GM23338 (cell line): ENCODE data around the gene MZB1. TPM values are rescaled to one million over a fixed set of nuclear protein-coding genes. Genes with fewer than 3 reads are reported as not detected.
A peak's percentile ranks its signal among the peaks of the same experiment; 100 is the strongest.

Experiments
- ATAC-seq: fragments of 200-7000 bp; cut with Tn5 transposase; 3 replicates; pipeline ENCODE4 v1.9.1; 2020
- DNase-seq: peaks from one replicate; pipeline ENCODE4 v3.0.0-alpha.2; 2015; ENCODE audit warnings: low spot score
- H2AFZ ChIP-seq: fragments of 200-600 bp; sonication (generic); 2 replicates; pipeline ENCODE4 v1.8.0; 2016; ENCODE audit warnings: antibody characterized with exemption, mild to moderate bottlenecking, moderate library complexity
- H3F3A ChIP-seq: fragments of 200-600 bp; sonication (generic); replicated peaks from 2 replicates; pipeline ENCODE4 v1.8.0; 2017; ENCODE audit warnings: antibody characterized with exemption, mixed run types, low read depth
- H3K27ac ChIP-seq: fragments of 200-600 bp; sonication (generic); 2 replicates; pipeline ENCODE4 v1.6.1; 2016; ENCODE audit warnings: low read depth
- H3K27me3 ChIP-seq: fragments of 200-600 bp; sonication (generic); 2 replicates; pipeline ENCODE4 v1.8.0; 2016; ENCODE audit warnings: mild to moderate bottlenecking, mixed run types, moderate library complexity; ENCODE audit not compliant: insufficient read depth
- H3K36me3 ChIP-seq: fragments of 200-600 bp; sonication (generic); 2 replicates; pipeline ENCODE4 v1.8.0; 2016; ENCODE audit warnings: mild to moderate bottlenecking; ENCODE audit not compliant: insufficient read depth
- H3K4me1 ChIP-seq: fragments of 200-600 bp; sonication (generic); 2 replicates; pipeline ENCODE4 v1.8.0; 2016; ENCODE audit warnings: mild to moderate bottlenecking, moderate library complexity; ENCODE audit not compliant: insufficient read depth
- H3K4me2 ChIP-seq: fragments of 200-600 bp; sonication (generic); 2 replicates; pipeline ENCODE4 v1.7.1; 2017; ENCODE audit warnings: mixed run types
- H3K4me3 ChIP-seq: fragments of 200-600 bp; sonication (generic); 2 replicates; pipeline ENCODE4 v1.6.1; 2016; ENCODE audit warnings: mixed run types
- H3K79me2 ChIP-seq: fragments of 200-600 bp; sonication (generic); replicated peaks from 2 replicates; pipeline ENCODE4 v1.8.0; 2017; ENCODE audit warnings: mild to moderate bottlenecking; ENCODE audit not compliant: insufficient read depth
- H3K9me2 ChIP-seq: fragments of 200-600 bp; sonication (generic); 2 replicates; pipeline ENCODE4 v1.8.0; 2017; ENCODE audit not compliant: insufficient read depth
- H4K20me1 ChIP-seq: fragments of 200-600 bp; sonication (generic); replicated peaks from 2 replicates; pipeline ENCODE4 v1.8.0; 2017; ENCODE audit warnings: mild to moderate bottlenecking; ENCODE audit not compliant: insufficient read depth
- H3K27ac Mint-ChIP-seq: 2 replicates; pipeline ENCODE4 v1.8.0; 2020; ENCODE audit warnings: inconsistent platforms, mild to moderate bottlenecking, moderate library complexity, mixed read lengths
- H3K27me3 Mint-ChIP-seq: 3 replicates; pipeline ENCODE4 v1.8.0; 2022; ENCODE audit warnings: low read depth, mild to moderate bottlenecking, moderate library complexity, mixed read lengths, inconsistent platforms; ENCODE audit not compliant: insufficient read depth, poor library complexity
- H3K36me3 Mint-ChIP-seq: 3 replicates; pipeline ENCODE4 v1.8.0; 2021; ENCODE audit warnings: low read depth, mild to moderate bottlenecking, inconsistent platforms, moderate library complexity, mixed read lengths
- H3K4me1 Mint-ChIP-seq: 3 replicates; pipeline ENCODE4 v1.8.0; 2020; ENCODE audit warnings: mild to moderate bottlenecking, inconsistent platforms, mixed read lengths
- H3K4me3 Mint-ChIP-seq: 3 replicates; pipeline ENCODE4 v1.8.0; 2021; ENCODE audit warnings: moderate library complexity, mild to moderate bottlenecking, inconsistent platforms, mixed read lengths
- H3K9me3 Mint-ChIP-seq: 3 replicates; pipeline ENCODE4 v1.8.0; 2020; ENCODE audit warnings: moderate library complexity, mild to moderate bottlenecking, inconsistent platforms, mixed read lengths
- CREB1 ChIP-seq: fragments of 250-450 bp; sonication (Bioruptor Pico); IDR thresholded peaks from 2 replicates; pipeline ENCODE4 v1.5.0; 2020; ENCODE audit warnings: low read depth, mild to moderate bottlenecking, moderate library complexity
- CTCF ChIP-seq, 2 experiments: fragments of 200-600 bp in 1 of 2; sonication (generic) in 1 of 2; conservative IDR thresholded peaks; 2 replicates each; pipeline versions ENCODE4 v1.5.1 to v1.6.1; 2016 to 2017; ENCODE audit warnings: antibody characterized with exemption in 2 of 2, low read depth in 2 of 2, mild to moderate bottlenecking in 2 of 2, moderate library complexity in 1 of 2
- JUNB ChIP-seq: IDR thresholded peaks from one replicate; pipeline ENCODE4 v1.6.1; 2016; ENCODE audit warnings: antibody characterized with exemption; ENCODE audit not compliant: unreplicated experiment
- POLR2AphosphoS5 ChIP-seq: IDR thresholded peaks from 2 replicates; pipeline ENCODE4 v1.6.1; 2016; ENCODE audit warnings: antibody characterized with exemption, low read depth
- ZNF462 ChIP-seq: fragments of 250-450 bp; sonication (Bioruptor Pico); IDR thresholded peaks from 2 replicates; pipeline ENCODE4 v1.5.0; 2020; ENCODE audit warnings: mild to moderate bottlenecking, moderate library complexity
- polyA plus RNA-seq: library from polyadenylated mRNA; unstranded; fragments of >200 nt; fragmentation: Nextera tagmentation; extraction: Ambion mirVana; gene quantifications from 2 replicates; pipeline ENCODE4 v1.2.1, GENCODE V29; 2016
- total RNA-seq: library from RNA; depleted of rRNA; stranded (reverse); fragments of >200 nt; shearing (Covaris generic); gene quantifications from 2 replicates; pipeline ENCODE4 v1.2.3, GENCODE V29; 2014

MZB1 gene
- total and polyA plus RNA-seq, 2 experiments from 2014 or later = 0.52 to 1.6 TPM

- no peaks in the 10 kb centered on the region for H3F3A ChIP-seq
- Mint-ChIP-seq H3K27ac (no peak overlapping the region), H3K27me3 (peaks cover 2% of the 10 kb centered on the region), H3K4me1 (0 out of 3 replicates have a peak, but pooled peaks cover 3% of the 10 kb centered on the region), H3K36me3 (peaks cover 40% of the 10 kb centered on the region), H3K9me3 (no peaks in the 10 kb centered on the region), H3K4me3 (no peak overlapping the region)
- DNase-seq = no peak
- no peaks in the 10 kb centered on the region for H4K20me1 ChIP-seq
- no peak overlapping the region for H3K4me3 ChIP-seq
- no peak overlapping the region for H3K4me2 ChIP-seq
- no peaks in the 10 kb centered on the region for H3K27me3 ChIP-seq
- no peaks in the 10 kb centered on the region for H3K79me2 ChIP-seq
- H3K4me1 ChIP-seq = no peaks in the 10 kb centered on the region
- ATAC-seq = no peak
- H3K27ac ChIP-seq = peak overlapping the region; percentile 37; the same call in 1 of the 2 replicates
- TF ChIP-seq POLR2AphosphoS5 = no peak
- TF ChIP-seq CREB1 = no peak
- TF ChIP-seq ZNF462 = no peak
- no peak for TF ChIP-seq JUNB
- no peak for TF ChIP-seq CTCF (conservative IDR thresholded peaks at IDR 0.05; ENCODE audit: low read depth in 2 of 2)
- no peak overlapping the region for H2AFZ ChIP-seq
- H3K9me2 ChIP-seq = no peaks in the 10 kb centered on the region
- H3K36me3 ChIP-seq = no peaks in the 10 kb centered on the region
Measured at GRCh38 chr5:139426203-139426885, 36.6 kb upstream of the MZB1 start.
